Progenitor cell of endocrine pancreas (in vitro differentiated cells): Measurements from ENCODE around the gene CCDC50. TPM values are rescaled to one million over a fixed set of nuclear protein-coding genes. Genes with fewer than 3 reads are reported as not detected.

Experiments used
- DNase-seq: peaks from one replicate; pipeline ENCODE4 v3.0.0; 2021; ENCODE audit warnings: low spot score; ENCODE audit not compliant: unreplicated experiment
- H3K27ac Mint-ChIP-seq: 2 replicates; pipeline ENCODE4 v1.8.0; 2021; ENCODE audit warnings: mild to moderate bottlenecking, moderate library complexity, mixed read lengths
- H3K27me3 Mint-ChIP-seq: 2 replicates; pipeline ENCODE4 v1.8.0; 2021; ENCODE audit warnings: mixed read lengths
- H3K36me3 Mint-ChIP-seq: 2 replicates; pipeline ENCODE4 v1.8.0; 2022; ENCODE audit warnings: mixed read lengths; ENCODE audit not compliant: insufficient read depth
- H3K4me1 Mint-ChIP-seq: 2 replicates; pipeline ENCODE4 v1.8.0; 2021; ENCODE audit warnings: low read depth, mixed read lengths
- H3K4me3 Mint-ChIP-seq: 2 replicates; pipeline ENCODE4 v1.8.0; 2021; ENCODE audit warnings: low read depth, mild to moderate bottlenecking, moderate library complexity, mixed read lengths
- H3K9me3 Mint-ChIP-seq: 2 replicates; pipeline ENCODE4 v1.8.0; 2021; ENCODE audit warnings: low read depth, mixed read lengths
- total RNA-seq: library from RNA; stranded (reverse); gene quantifications from 2 replicates; pipeline ENCODE4 v1.2.1, GENCODE V29; 2021
- TF ChIP-seq, protein P1 (sequence below): fragments of 200-600 bp; sonication (generic); IDR thresholded peaks from one replicate; pipeline ENCODE4 v1.5.0; 2021; ENCODE audit warnings: antibody characterized with exemption, mild to moderate bottlenecking; ENCODE audit not compliant: unreplicated experiment

CCDC50 gene
- total RNA-seq, 1 donor from 2014 or later = 66.3 TPM

DNA sequence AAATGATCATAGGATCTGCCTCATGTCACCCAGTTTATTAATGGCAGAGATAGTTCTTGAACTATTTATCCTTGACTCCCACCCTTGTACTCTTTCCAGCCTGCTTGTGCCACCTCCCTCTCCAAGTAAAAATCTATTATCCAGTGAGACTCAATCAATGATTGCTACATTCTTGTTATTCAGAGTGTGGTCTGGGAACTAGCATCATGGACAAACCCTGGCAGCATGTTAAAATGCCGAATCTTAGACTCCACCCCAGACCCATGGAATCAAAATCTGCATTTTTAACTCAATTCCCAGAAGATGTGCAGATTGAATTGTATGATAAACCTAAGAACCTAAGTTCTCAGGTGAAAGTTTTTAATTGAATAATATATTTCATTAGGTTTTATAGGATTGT is 97.1 kb downstream of the CCDC50 start:
- Mint-ChIP-seq H3K36me3 (peaks cover under 1% of the 10 kb centered on the region), H3K27ac (no peak overlapping the region)

DNA sequence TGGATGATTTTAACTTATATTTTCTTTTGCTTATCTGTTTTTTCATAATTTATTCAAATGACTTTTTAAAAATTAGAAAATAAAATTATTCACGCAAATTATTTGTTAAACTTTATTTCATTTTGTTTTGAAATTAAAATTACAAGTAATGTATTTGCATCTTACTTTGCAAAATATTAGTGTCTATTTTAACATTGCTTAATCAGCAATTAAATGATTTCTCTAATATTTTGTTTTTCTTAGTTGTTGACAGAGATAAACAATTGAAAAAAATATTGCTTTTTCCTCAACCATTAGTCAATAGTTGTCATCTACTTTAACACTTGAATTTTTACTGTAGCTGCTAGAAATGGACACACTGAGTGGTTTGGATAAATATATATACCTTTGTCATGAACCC is 99.0 kb downstream of the CCDC50 start:
- Mint-ChIP-seq H3K4me3 (no peak overlapping the region), H3K4me1 (peaks cover 10% of the 10 kb centered on the region), H3K27ac (no peak overlapping the region), H3K36me3 (peaks cover 2% of the 10 kb centered on the region), H3K9me3 (no peaks in the 10 kb centered on the region), H3K27me3 (no peaks in the 10 kb centered on the region)
- no peak for DNase-seq
- TF ChIP-seq, protein P1, sequence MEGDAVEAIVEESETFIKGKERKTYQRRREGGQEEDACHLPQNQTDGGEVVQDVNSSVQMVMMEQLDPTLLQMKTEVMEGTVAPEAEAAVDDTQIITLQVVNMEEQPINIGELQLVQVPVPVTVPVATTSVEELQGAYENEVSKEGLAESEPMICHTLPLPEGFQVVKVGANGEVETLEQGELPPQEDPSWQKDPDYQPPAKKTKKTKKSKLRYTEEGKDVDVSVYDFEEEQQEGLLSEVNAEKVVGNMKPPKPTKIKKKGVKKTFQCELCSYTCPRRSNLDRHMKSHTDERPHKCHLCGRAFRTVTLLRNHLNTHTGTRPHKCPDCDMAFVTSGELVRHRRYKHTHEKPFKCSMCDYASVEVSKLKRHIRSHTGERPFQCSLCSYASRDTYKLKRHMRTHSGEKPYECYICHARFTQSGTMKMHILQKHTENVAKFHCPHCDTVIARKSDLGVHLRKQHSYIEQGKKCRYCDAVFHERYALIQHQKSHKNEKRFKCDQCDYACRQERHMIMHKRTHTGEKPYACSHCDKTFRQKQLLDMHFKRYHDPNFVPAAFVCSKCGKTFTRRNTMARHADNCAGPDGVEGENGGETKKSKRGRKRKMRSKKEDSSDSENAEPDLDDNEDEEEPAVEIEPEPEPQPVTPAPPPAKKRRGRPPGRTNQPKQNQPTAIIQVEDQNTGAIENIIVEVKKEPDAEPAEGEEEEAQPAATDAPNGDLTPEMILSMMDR = no peak

More for the DNA sequence above, 97.1 kb downstream of the CCDC50 start:
- Mint-ChIP-seq H3K9me3 (no peaks in the 10 kb centered on the region), H3K4me1 (peaks cover 8% of the 10 kb centered on the region), H3K4me3 (no peak overlapping the region), H3K27me3 (peaks cover 4% of the 10 kb centered on the region)
- TF ChIP-seq, protein P1 = no peak
- no peak for DNase-seq

DNA sequence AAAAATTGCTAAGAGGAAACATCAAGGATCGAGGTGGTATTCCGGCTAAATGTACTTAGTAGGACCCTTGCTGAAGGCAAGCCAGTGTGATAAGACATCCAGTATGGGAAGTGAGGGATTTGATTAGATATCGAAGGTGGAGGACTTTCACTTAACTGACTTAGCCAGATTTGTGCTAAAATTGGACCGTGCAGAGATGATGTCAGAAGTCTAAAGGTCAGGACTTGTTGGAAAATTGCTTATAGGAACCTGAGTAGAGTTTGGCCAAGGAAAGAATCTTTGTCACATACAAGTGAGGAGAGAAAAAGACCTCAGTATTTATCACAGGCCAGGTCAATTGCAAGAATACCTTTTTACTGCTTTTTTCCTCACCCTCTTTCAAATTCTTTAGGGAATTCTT is 100.9 kb downstream of the CCDC50 start:
- no peaks in the 10 kb centered on the region for H3K27me3 Mint-ChIP-seq
- H3K4me1 Mint-ChIP-seq = peaks cover 10% of the 10 kb centered on the region
- H3K9me3 Mint-ChIP-seq = no peaks in the 10 kb centered on the region
- TF ChIP-seq, protein P1 = no peak
- no peak overlapping the region for H3K27ac Mint-ChIP-seq
- H3K36me3 Mint-ChIP-seq = peaks cover 2% of the 10 kb centered on the region
- H3K4me3 Mint-ChIP-seq = no peak overlapping the region
- no peak for DNase-seq

DNA sequence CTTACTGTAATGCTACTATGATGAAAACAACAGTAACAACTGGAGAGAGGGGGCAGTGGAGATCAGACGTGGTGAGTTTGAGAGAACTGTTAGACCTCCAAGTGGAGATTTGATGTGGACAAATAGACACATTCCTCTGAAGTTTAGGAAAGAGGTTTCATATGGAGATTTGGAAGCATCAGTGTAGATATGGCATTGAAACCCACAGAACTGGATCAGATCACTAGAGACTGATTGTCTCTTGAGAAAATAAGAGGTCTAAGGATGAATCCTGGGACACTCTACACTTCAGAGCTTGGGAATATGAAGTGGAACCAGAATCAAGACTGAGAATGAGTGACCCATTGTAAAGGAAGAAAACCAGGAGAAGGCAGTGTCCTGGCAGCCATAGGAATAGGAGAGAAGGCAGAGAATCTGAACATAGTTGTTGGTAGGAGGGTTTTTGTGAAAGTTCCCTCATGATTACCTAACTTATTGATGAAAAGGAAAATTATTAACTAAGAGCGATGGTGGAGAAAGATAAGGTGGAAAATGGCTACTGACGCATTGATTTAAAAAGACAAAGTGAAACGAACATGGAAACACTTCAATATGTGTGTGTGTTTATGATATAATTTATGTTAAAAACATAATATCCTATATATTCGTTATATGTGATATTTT is 102.1 kb downstream of the CCDC50 start:
- Mint-ChIP-seq H3K9me3 (no peaks in the 10 kb centered on the region), H3K4me3 (no peak overlapping the region)

DNA sequence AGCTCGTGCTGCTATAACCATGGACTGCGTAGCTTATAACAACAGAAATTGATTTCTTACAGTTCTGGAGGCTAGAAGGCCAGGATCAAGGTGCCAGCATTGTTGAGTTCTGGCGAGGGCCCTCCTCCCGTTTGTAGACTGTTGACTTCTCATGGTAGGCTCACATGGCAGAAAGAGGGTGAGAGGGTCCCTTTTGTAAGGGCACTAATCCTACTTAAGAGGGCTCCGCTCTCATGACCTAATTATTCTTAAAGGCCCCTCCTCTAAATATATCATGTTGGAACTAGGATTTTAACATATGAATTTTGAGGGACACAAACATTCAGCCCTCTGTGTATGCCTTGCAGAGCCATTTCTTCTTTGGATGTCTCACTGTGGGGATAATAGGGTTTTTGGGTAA is 103.0 kb downstream of the CCDC50 start:
- peaks cover 9% of the 10 kb centered on the region for H3K4me1 Mint-ChIP-seq
- H3K9me3 Mint-ChIP-seq = no peaks in the 10 kb centered on the region
- DNase-seq = no peak
- no peak overlapping the region for H3K4me3 Mint-ChIP-seq
- TF ChIP-seq, protein P1 = no peak
- H3K36me3 Mint-ChIP-seq = peaks cover 2% of the 10 kb centered on the region
- peaks cover 2% of the 10 kb centered on the region for H3K27me3 Mint-ChIP-seq
- H3K27ac Mint-ChIP-seq = no peak overlapping the region

More for the DNA sequence above, 102.1 kb downstream of the CCDC50 start:
- Mint-ChIP-seq H3K27ac (peak overlapping the region; percentile 2), H3K36me3 (peaks cover 2% of the 10 kb centered on the region), H3K27me3 (peaks cover 2% of the 10 kb centered on the region), H3K4me1 (peaks cover 9% of the 10 kb centered on the region)
- TF ChIP-seq, protein P1 = no peak
- no peak for DNase-seq
